ENCODE measurements around the gene MRPS18B. TPM values are rescaled to one million over a fixed set of nuclear protein-coding genes. Genes with fewer than 3 reads are reported as not detected.

Gene MRPS18B
- total and polyA plus RNA-seq, 2 of the 13 experiments (the other 11 are each of a cell fraction or from before 2014, with no cell fraction given): 125 to 131 TPM

- TF ChIP-seq, protein P1, sequence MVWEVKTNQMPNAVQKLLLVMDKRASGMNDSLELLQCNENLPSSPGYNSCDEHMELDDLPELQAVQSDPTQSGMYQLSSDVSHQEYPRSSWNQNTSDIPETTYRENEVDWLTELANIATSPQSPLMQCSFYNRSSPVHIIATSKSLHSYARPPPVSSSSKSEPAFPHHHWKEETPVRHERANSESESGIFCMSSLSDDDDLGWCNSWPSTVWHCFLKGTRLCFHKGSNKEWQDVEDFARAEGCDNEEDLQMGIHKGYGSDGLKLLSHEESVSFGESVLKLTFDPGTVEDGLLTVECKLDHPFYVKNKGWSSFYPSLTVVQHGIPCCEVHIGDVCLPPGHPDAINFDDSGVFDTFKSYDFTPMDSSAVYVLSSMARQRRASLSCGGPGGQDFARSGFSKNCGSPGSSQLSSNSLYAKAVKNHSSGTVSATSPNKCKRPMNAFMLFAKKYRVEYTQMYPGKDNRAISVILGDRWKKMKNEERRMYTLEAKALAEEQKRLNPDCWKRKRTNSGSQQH (CRISPR knock-in tag; IDR thresholded peaks at IDR 0.05; ENCODE audit: low read depth): peak; percentile 27; the same call in 1 of the 2 replicates
- no peak for TF ChIP-seq ZNF614 (CRISPR knock-in tag; IDR thresholded peaks at IDR 0.05; ENCODE audit: borderline replicate concordance)
- TF ChIP-seq, protein P2, sequence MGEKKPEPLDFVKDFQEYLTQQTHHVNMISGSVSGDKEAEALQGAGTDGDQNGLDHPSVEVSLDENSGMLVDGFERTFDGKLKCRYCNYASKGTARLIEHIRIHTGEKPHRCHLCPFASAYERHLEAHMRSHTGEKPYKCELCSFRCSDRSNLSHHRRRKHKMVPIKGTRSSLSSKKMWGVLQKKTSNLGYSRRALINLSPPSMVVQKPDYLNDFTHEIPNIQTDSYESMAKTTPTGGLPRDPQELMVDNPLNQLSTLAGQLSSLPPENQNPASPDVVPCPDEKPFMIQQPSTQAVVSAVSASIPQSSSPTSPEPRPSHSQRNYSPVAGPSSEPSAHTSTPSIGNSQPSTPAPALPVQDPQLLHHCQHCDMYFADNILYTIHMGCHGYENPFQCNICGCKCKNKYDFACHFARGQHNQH (CRISPR knock-in tag; IDR thresholded peaks at IDR 0.05): peak; percentile 73; the same call in 1 of the 2 replicates
- 0 out of 2 replicates have a peak, but pooled peaks have one; percentile 6 for TF ChIP-seq ZNF569 (CRISPR knock-in tag; IDR thresholded peaks at IDR 0.05; ENCODE audit: borderline replicate concordance)
- TF ChIP-seq SIN3B (IDR thresholded peaks at IDR 0.05; ENCODE audit: low read length): no peak
- TF ChIP-seq TAF1 (CRISPR knock-in tag; IDR thresholded peaks at IDR 0.05): peak; percentile 68; the same call in 1 of the 2 replicates
- peak; percentile 5; the same call in 1 of the 2 replicates for TF ChIP-seq RARA (CRISPR knock-in tag; IDR thresholded peaks at IDR 0.05)
- TF ChIP-seq ZNF766 (CRISPR knock-in tag; IDR thresholded peaks at IDR 0.05; ENCODE audit: borderline replicate concordance): no peak
- TF ChIP-seq MAZ (IDR thresholded peaks at IDR 0.05; ENCODE audit: borderline replicate concordance, low read depth, low read length): no peak
- TF ChIP-seq MAZ (CRISPR knock-in tag; IDR thresholded peaks at IDR 0.05; ENCODE audit: low read depth): 0 out of 2 replicates have a peak, but pooled peaks have one; percentile 16
- no peak for TF ChIP-seq ZSCAN5A (CRISPR knock-in tag; IDR thresholded peaks at IDR 0.05; ENCODE audit: borderline replicate concordance)
- no peak for TF ChIP-seq U2AF1 (optimal IDR thresholded peaks at IDR 0.05; ENCODE audit: low read depth, low read length)
- TF ChIP-seq ZNF724P (CRISPR knock-in tag; IDR thresholded peaks at IDR 0.05; ENCODE audit: borderline replicate concordance): no peak
- TF ChIP-seq, protein P3, sequence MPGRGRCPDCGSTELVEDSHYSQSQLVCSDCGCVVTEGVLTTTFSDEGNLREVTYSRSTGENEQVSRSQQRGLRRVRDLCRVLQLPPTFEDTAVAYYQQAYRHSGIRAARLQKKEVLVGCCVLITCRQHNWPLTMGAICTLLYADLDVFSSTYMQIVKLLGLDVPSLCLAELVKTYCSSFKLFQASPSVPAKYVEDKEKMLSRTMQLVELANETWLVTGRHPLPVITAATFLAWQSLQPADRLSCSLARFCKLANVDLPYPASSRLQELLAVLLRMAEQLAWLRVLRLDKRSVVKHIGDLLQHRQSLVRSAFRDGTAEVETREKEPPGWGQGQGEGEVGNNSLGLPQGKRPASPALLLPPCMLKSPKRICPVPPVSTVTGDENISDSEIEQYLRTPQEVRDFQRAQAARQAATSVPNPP (CRISPR knock-in tag; IDR thresholded peaks at IDR 0.05): 0 out of 2 replicates have a peak, but pooled peaks have one; percentile 51
- TF ChIP-seq ZNF788 (CRISPR knock-in tag; IDR thresholded peaks at IDR 0.05; ENCODE audit: borderline replicate concordance): peak; percentile 29; the same call in 1 of the 2 replicates
- TF ChIP-seq ARNT2 (CRISPR knock-in tag; IDR thresholded peaks at IDR 0.05; ENCODE audit: low read depth): 0 out of 2 replicates have a peak, but pooled peaks have one; percentile 10
- TF ChIP-seq ZNF562 (CRISPR knock-in tag; IDR thresholded peaks at IDR 0.05; ENCODE audit: borderline replicate concordance): no peak
- peak in 1 of 2 experiments; percentile 52; a peak in 2 of 4 replicates for TF ChIP-seq EP300 (IDR thresholded peaks at IDR 0.05; ENCODE audit: low read depth in 2 of 2, low read length in 2 of 2)
- TF ChIP-seq EP300 (CRISPR knock-in tag; IDR thresholded peaks at IDR 0.05; ENCODE audit: borderline replicate concordance): no peak
- 0 out of 2 replicates have a peak, but pooled peaks have one; percentile 23 for TF ChIP-seq FOXP4 (CRISPR knock-in tag; IDR thresholded peaks at IDR 0.05)
- TF ChIP-seq NR2F6 (IDR thresholded peaks at IDR 0.05): no peak
- TF ChIP-seq NR2F6 (CRISPR knock-in tag; IDR thresholded peaks at IDR 0.05): peak; percentile 24; the same call in 1 of the 2 replicates
- TF ChIP-seq POLR2AphosphoS5 (IDR thresholded peaks at IDR 0.05; ENCODE audit: low read depth, low read length): peak; percentile 65
- 0 out of 2 replicates have a peak, but pooled peaks have one; percentile 10 for TF ChIP-seq NFIC (IDR thresholded peaks at IDR 0.05; ENCODE audit: low read length)
Measured at GRCh38 chr6:30614843-30615218, 2.8 kb upstream of the MRPS18B start (continued).

All from HepG2 (cell line).